HepG2 (cell line): ENCODE results near the gene DRD5. TPM values are rescaled to one million over a fixed set of nuclear protein-coding genes. Genes with fewer than 3 reads are reported as not detected.

ENCODE experiments used
- AKNA ChIP-seq: sonication (generic); formaldehyde crosslinking; IDR thresholded peaks from 2 replicates; pipeline ENCODE4 v1.4.0; 2020; ENCODE audit warnings: missing genetic modification reagents, borderline replicate concordance
- FOSL1 ChIP-seq: sonication (generic); formaldehyde crosslinking; IDR thresholded peaks from 2 replicates; pipeline ENCODE4 v1.9.0; 2021; ENCODE audit warnings: missing genetic modification reagents, borderline replicate concordance
- GPBP1L1 ChIP-seq: sonication (generic); formaldehyde crosslinking; IDR thresholded peaks from 2 replicates; pipeline ENCODE4 v1.5.0; 2020; ENCODE audit warnings: mild to moderate bottlenecking, missing genetic modification reagents
- KDM2A ChIP-seq: sonication (generic); formaldehyde crosslinking; IDR thresholded peaks from 2 replicates; pipeline ENCODE4 v1.4.0; 2020; ENCODE audit warnings: low read depth, missing genetic modification reagents, borderline replicate concordance
- POGZ ChIP-seq: sonication (generic); formaldehyde crosslinking; IDR thresholded peaks from 2 replicates; pipeline ENCODE4 v1.4.0; 2020; ENCODE audit warnings: mild to moderate bottlenecking, missing genetic modification reagents
- PPARG ChIP-seq: conservative IDR thresholded peaks from 2 replicates; pipeline ENCODE4 v1.6.1; 2016; ENCODE audit warnings: missing biosample characterization, missing genetic modification reagents
- PRDM15 ChIP-seq: sonication (generic); formaldehyde crosslinking; IDR thresholded peaks from 2 replicates; pipeline ENCODE4 v1.4.0; 2020; ENCODE audit warnings: missing genetic modification reagents
- USF2 ChIP-seq, 2 experiments: sonication (generic) in 1 of 2; formaldehyde crosslinking in 1 of 2; IDR thresholded peaks; 2 replicates each; pipeline versions ENCODE4 v1.5.1 to v1.6.1; 2011 to 2020; ENCODE audit warnings: borderline replicate concordance in 1 of 2, low read depth in 1 of 2, low read length in 1 of 2, mild to moderate bottlenecking in 1 of 2, missing genetic modification reagents in 1 of 2, moderate library complexity in 1 of 2
- ZNF234 ChIP-seq: sonication (generic); formaldehyde crosslinking; conservative IDR thresholded peaks from 2 replicates; pipeline ENCODE4 v1.5.1; 2020; ENCODE audit warnings: mild to moderate bottlenecking, missing genetic modification reagents
- polyA plus RNA-seq, 8 experiments: library from polyadenylated mRNA; depleted of rRNA in 3 of 8; stranded (reverse) in 7 of 8; unstranded in 1 of 8; fragments of >200 nt; fragmentation: Illumina TruSeq in 4 of 8; extraction: Trizol in 4 of 8; gene quantifications; 2 replicates each; pipeline versions ENCODE4 v1.2.1 to v1.2.3, GENCODE V29; 2011 to 2016; ENCODE audit warnings: low read depth in 4 of 8, missing spikeins in 1 of 8, mixed read lengths in 1 of 8; ENCODE audit not compliant: insufficient read depth in 1 of 8
- total RNA-seq, 5 experiments: library from RNA; depleted of rRNA; stranded (reverse); fragments of >200 nt; fragmentation: Illumina TruSeq; extraction: Trizol; gene quantifications; 2 replicates each; pipeline ENCODE4 v1.2.3, GENCODE V29; 2016; ENCODE audit warnings: low read depth in 1 of 5

DRD5 gene
- total and polyA plus RNA-seq, 2 of the 13 experiments (the other 11 are each of a cell fraction or from before 2014, with no cell fraction given): not detected

GRCh38 chr4:9773471-9773870 is 8.0 kb upstream of the DRD5 start (continued):
- no peak for TF ChIP-seq USF2 (IDR thresholded peaks at IDR 0.05; ENCODE audit: low read depth, low read length)
- TF ChIP-seq USF2 (CRISPR knock-in tag; IDR thresholded peaks at IDR 0.05; ENCODE audit: borderline replicate concordance): no peak
- no peak for TF ChIP-seq KDM2A (CRISPR knock-in tag)
- TF ChIP-seq POGZ (CRISPR knock-in tag): no peak
- TF ChIP-seq ZNF234: no peak
- TF ChIP-seq PRDM15 (CRISPR knock-in tag): no peak
- TF ChIP-seq FOSL1 (CRISPR knock-in tag): no peak
- no peak for TF ChIP-seq PPARG (CRISPR knock-in tag)
- TF ChIP-seq GPBP1L1 (CRISPR knock-in tag): no peak
- no peak for TF ChIP-seq AKNA (CRISPR knock-in tag)
- TF ChIP-seq, all 625 proteins: peak for 0
